GM03348 (cell line): ENCODE results near the gene NPIPB8.
"Not testable (repeated sequence)": the region's sequence is repeated elsewhere in the genome, so short reads cannot be mapped to it uniquely, and the experiment has no call there.

Experiments
- DNase-seq: peaks from one replicate; pipeline ENCODE4 v3.0.0; 2012; ENCODE audit warnings: low spot score

The NPIPB8 gene

DNA sequence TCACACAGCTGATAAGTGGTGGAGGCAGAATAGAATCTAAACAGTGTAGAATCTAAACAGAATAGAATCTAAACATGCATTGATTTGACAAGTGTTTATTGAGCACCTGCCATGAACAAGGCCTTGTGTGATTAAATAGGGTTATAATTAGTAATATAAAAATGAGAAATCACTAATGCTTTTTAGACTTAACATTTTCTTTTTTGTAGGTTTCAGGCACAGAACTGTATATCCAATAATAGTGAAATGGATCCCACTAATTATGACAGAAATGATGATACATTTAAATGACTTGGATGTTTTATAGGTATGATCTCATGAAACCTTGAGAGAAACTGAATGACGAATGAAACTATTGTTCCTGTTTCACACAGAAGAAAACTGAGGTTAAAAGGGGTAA is at the start of gene NPIPB8:
Gene NPIPB8, plus strand, starts transcription at position 301 of the 400 bp plus-strand sequence. CDS start 296 bp downstream, outside the sequence.
- DNase-seq = not testable (repeated sequence)

DNA sequence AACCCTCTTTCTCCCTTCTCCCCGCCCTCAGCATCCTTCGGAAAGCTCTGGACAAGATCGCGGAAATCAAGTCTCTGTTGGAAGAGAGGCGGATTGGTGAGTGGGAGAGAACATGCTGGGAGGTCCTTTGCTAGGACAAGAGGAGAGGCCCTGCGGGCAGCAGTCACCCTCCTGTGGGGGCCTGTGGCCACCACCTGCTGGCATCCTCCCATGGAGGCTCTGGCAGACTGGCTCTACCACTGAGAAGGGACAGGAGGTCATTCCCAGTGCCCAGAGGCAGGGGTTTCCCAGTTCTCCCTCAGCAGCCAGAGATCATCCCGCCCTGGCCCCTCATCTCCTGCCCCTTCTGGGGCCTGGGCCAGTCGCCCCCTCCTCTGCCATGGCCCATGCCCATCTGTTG is 48.8 kb upstream of the NPIPB8 start:
- DNase-seq = no peak

DNA sequence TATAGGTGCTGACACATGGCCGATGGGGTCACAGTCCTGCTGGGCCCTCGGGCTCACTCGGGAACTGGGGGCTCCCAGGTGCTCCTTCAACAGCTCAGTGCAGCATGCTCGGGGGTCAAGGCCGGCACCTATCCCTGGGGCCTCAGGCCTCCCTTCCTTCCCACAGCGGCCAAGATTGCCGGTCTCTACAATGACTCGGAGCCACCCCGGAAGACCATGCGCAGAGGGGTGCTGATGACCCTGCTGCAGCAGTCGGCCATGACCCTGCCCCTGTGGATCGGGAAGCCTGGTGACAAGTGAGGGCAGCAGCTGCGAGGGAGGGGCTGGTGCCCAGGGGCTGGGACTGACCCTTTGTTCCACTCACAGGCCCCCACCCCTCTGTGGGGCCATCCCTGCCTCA is 47.9 kb upstream of the NPIPB8 start:
- DNase-seq = no peak

DNA sequence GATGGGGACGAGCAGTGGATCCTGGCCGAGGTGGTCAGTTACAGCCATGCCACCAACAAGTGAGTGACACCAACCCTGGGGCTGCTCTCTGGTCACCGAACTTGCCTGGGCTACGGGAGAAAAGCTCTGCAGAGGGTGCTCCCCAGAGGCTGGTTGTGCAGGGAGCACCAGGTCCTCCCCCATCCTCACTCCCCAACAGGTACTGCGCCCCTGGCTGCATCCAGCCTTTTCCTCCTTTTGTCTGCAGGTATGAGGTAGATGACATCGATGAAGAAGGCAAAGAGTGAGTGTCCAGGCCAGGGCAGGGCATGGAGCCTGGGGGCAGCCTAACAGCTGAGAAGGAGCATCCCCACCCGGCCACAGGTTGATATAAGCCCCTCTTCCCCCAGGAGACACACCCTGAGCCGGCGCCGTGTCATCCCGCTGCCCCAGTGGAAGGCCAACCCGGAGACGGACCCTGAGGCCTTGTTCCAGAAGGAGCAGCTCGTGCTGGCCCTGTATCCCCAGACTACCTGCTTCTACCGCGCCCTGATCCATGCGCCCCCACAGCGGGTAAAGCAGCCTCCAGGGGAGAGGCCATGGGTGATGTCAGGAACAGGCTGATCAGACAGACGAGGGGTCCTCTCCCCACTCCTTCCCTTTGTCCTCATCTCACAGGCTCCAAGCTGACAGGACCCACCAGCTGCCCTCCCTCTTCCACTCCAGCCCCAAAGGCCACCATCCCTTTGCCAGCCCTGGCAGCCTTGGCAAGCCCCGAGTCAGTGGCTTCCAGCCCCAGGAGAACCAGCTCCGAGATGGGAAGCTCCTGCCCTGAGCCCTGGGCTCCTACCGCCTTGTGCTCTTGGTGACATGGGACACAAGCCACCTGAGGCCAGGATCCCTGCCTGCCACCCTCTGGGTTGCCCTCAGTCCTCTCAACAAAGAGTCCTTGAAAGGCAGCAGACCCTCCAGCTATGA is 47.2 kb upstream of the NPIPB8 start:
- no peak for DNase-seq

DNA sequence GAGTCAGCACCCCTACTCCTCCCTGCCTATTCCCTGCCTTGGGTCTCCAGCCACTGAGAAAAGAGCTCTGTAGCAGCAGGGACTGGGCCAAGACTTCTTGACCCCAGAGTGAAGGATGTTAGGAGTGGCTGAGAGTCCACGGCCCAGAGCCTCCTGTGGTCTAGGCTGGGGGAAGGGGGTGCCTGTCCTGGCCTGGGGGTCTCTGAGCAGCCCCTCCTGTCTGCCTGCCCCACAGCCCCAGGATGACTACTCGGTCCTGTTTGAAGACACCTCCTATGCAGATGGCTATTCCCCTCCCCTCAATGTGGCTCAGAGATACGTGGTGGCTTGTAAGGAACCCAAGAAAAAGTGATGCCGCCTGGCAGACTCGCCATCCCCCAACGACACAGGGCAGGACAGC is 46.5 kb upstream of the NPIPB8 start:
- no peak for DNase-seq

DNA sequence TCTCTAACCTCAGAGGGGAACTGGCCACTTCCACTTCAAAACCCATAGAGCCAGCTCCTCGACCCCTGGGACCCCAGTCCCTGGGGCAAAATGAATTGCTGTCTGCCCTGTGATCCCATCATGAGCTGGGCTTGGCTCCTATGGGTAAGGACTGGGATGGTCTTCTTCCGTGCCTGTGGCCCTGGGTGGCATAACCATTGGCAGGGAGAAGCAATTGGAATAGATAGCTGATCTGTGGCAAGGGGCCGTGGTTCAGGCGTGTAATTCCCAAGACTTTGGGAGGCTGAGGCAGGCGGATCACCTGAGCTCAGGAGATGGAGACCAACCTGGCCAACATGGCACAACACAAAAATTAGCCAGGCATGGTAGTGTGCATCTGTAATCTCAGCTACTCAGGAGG is 45.4 kb upstream of the NPIPB8 start:
- no peak for DNase-seq

DNA sequence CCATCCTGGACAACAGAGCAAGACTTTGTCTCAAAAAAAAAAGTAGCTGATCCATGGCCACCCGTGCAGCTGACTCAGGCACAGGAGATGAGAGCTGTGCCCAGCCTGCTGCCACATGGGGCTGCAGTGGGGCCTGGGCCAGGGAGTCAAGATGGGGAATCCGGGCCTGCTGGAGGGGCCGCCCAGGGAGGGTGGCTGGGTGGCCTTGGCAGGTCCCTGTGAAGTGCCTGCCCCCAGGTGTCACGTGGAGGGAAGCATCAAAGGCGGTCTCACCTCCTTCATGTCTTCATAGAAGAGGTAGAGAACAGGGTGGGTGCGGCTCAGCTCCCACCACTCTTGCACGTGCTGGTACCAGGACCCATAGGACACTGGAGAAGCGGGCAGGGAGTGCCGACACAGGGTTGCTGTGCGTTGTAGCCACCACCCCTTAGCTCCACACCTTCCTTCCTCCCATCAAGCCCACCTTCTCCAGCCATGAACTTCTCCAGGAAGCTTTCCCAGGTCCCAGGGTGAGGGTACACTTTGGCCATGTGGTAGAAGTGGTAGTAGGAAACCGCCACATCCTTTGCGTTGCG is 44.8 kb upstream of the NPIPB8 start:
- no peak for DNase-seq

DNA sequence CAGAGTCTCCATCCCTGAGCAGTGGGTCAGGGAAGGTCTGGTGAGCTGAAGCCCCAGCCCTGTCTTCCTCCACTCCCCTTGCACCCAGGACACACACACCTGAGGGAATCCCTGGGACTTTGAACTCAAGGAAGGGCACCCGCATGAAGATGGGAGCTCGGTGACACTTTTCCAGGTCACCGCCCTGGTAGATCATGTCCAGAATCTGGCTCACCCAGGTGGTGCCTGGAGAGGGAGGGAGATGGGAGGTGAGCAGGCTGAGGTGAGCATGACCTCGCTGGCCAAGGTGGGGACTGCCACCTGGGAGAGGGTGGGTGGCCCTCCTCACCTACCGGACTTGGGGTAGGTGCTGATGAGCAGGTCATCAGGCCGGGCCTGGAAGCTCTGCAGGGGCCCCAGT is 42.4 kb upstream of the NPIPB8 start:
- not testable (repeated sequence) for DNase-seq

DNA sequence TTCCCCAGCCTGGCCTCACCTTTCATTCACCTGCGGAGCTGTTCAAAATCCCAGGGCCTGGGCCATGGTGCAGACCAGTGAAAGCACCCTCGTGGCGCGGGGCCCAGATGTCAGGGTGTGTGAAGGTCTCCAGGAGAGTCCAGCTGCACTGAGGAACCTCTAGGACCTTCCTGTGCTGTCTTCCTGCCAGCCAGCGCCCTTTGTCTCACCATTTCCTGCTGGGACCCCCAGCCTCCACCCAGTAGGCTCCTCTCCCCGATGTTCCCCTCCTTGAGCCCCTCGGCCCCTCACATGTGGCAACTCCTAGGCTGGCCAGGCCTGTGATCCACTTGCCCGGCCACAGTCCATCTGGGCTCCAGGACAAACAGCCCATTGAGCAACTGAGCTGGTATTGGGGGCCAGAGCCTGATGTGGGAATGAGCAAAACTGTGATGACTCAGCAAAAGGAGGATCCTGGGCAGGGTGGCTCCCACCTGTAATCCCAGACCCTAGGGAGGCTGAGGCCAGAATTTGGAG is 41.7 kb upstream of the NPIPB8 start:
- no peak for DNase-seq

DNA sequence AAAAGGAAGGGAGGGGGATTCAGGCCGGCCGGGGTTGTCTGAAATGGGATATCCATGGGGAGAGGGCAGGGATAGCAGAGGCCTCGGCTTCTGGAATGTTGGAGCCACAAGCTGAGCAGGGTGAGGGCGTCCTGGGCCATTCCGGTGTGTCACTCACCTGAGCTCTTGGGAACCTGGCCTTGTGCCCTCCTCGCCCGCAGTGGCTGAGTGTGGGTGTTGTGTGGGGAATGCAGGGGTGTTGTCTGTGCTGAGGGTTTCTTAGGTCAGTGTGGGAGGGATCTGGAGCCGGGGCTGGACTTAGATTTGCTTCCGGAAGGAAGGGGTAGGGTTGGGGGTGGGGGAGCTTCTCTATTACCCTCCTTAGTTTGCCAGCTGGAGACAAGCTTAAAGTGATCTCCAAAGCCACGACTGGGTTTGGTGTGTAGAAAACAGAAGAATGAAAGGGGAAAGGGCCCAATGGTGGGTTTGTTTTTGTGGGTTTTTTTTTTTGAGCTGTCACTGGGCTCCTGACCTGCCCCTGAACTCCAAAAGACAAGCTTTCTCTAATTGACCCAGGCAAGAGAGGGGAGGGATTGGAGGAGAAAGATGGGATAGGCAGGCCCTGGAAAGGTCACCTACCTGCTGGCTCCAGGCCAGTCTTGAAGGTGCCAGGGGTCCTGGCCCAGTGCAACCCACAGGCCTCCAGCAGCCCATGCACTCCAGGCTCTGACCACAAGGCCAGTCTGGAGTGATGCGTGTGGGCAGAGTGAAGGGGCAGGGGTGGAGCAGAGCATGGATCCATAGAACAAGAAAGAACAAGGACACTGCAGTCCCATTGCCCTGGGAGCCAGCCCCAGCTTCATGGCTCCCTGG is 40.8 kb upstream of the NPIPB8 start, which contains the start of gene SULT1A2:
Gene SULT1A2, minus strand, starts transcription at position 211 of the 852 bp plus-strand sequence. CDS start 1,120 bp downstream, outside the sequence.
- DNase-seq = no peak

DNA sequence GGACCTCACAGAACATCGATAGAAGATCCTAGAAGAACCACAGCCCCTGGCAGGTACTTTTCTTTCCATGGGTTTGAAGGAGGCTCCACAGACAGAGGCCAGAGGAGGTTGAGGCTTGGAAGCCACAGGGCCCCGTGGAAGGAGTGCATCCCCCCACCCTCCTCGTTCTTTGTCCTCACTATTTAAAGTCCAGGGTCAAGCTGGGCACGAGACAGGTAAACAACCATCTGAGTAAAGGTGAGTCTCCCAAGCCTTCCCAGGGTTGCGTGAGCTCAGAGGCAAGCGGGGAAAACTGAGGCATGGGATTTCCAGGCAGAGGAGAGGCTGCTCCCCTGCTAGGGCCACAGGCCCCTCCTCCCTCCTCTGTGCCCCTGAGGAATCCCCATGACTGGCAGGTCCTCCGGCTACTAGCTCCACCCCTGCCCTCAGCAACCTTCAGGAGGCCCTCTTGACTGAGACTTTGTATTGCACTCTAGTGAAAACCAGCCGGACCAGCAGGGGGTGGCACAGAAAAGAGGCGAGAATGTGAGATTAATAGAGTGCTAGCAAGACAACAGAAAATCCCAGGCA is 40.1 kb upstream of the NPIPB8 start:
- no peak for DNase-seq

DNA sequence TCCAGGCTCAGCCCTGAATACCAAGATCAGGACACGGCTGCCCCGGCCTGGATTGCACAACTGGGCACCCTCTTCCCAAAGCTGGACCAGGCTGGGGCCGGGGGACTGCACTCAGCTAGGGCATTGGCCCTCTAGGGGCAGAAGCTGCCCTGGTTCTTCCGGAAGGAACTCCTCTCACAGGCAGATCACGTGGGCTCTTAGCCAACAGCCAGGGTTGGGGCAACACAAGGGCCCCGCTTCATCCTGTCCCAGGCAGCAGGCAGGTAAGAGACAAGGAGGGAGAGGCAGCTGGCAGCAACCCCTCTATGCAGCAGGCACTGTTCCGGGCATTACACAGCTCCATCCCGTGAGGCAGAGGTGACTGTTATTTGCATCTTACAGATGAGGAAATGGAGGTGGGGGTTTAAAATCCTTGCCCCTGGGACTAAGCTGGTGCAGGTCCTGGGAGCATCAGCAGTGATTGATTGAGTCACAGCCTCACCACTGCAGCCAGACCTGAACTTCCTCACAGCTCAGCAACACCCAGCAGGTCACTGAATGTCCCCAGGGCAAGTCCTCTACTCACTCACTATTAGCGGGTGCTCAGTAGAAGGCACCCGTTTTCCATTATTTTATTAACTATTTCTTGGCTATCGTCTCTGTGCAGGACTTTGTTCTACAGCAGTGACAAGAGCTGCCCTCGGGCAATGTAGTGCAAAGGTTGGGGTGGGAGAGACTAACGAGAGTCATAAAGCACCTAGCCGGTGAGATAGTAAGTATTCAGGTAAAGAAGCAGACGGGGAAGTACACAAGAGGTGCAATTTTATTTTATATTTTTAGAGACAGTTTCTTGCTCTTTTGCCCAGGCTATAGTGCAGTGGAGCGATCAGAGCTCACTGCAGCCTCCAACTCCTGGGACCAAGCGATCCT is 38.2 kb upstream of the NPIPB8 start:
- not testable (repeated sequence) for DNase-seq

DNA sequence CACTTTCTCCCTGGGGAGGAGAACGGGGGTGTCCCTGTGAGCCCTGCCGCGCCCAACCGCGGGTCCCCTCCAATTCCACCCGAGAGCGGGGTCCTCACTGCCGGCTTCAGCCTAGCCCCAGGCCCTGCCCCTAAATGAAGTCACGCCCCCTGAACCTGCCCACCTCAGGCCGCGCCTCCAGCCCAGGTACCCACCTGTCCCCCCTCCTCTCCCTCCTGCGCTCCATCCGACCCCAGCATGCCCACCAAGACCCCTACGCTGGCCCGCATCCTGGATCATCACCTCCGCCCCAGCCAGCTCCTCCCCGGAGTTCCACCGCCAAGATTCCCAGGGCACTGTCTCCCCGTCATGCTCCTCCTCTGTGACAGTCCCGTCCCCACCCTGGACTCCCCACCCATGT is 36.9 kb upstream of the NPIPB8 start:
- DNase-seq = not testable (repeated sequence)

DNA sequence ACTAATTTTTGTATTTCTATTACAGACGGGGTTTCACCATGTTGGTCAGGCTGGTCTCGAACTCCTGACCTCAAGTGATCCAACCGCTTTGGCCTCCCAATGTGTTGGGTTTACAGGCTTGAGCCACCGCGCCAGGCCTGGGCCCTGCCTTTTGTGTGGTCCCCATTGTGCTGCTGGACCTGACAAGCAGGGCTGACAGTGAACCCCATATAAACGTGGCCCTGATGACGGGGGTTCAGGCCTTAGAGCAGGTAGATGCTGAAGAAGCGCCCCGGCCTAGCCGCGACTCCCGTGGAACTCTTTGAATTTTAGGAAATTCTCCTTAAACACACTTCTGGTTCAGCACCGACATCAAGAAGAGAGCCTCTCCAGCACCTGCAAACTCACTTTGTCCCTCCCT is 36.3 kb upstream of the NPIPB8 start:
- DNase-seq = not testable (repeated sequence)

DNA sequence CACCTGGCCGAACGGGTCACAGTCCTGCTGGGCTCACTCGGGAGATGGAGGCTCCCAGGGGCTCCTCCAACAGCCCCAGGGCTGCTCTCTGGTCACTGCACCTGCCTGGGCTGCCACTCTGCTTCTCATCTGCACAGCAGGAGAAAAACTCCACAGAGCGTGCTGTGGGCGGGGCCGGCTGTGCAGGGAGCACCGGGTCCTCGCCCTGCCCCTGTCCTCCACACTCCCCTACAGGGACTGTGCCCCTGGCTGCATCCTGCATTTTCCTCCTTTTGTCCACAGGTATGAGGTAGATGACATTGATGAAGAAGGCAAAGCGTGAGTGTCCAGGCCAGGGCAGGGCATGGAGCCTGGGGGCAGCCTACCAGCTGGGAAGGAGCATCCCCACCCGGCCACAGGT is 35.8 kb upstream of the NPIPB8 start:
- DNase-seq = not testable (repeated sequence)

DNA sequence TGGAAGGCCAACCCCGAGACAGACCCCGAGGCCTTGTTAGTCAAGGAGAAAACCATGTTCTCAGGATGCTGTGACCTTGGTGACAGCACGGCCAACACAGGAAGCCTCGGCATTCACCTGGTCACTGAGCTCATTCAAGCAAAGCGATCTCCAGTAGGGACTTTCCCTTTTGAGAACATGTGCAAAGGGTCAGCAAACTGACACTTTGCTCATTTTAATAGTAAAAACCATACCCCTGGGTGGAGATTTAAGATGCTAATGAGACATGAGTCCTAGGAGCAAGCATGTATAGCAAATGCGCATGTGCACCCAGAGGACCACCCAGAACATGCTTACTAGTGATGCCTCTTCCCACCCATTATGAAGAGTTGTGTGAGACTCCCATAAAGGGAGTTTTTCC is 35.3 kb upstream of the NPIPB8 start:
- DNase-seq = no peak

DNA sequence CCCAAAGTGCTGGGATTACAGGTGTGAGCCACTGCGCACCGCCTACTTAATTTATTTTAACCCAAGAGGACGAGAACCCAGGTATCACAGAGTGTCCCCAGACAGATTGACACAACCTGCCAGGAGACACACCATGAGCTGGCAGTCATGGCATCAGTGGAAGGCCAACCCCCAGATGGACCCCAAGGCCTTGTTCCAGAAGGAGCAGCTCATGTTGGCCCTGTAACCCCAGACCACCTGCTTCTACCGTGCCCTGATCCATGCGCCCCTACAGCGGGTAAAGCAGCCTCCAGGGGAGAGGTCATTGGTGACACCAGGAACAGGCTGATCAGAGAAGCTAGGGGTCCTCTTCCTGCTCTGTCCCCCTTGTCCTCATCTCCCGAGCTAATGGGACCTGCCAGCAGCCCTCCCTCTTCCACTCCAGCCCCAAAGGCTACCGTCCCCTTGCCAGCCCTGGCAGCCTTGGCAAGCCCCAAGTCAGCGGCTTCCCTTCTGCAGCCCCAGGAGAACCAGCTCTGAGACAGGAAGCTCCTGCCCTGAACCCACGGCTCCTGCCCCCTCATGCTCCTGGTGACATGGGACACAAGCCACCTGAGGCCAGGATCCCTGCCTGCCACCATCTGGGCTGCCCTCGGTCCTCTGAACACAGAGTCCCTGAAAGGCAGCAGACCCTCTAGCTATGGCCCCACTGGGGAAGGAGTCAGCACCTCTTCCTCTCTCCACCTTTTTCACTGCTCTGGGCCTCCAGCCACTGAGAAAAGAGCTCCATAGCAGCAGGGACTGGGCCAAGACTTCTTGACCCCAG is 34.3 kb upstream of the NPIPB8 start:
- no peak for DNase-seq

DNA sequence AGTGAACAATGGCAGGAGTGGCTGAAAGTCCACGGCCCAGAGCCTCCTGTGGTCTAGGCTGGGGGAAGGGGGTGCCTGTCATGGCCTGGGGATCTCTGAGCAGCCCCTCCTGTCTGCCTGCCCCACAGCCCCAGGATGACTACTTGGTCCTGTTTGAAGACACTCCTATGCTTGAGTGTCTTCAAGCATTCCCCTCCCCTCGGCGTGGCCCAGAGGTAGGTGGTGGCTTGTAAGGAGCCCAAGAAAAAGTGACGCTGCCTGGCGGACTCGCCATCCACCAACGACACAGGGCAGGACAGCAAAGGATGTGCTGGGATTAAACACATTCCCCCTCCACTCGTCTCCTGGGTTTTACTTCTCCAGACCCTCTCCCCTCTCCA is 33.7 kb upstream of the NPIPB8 start:
- no peak for DNase-seq

DNA sequence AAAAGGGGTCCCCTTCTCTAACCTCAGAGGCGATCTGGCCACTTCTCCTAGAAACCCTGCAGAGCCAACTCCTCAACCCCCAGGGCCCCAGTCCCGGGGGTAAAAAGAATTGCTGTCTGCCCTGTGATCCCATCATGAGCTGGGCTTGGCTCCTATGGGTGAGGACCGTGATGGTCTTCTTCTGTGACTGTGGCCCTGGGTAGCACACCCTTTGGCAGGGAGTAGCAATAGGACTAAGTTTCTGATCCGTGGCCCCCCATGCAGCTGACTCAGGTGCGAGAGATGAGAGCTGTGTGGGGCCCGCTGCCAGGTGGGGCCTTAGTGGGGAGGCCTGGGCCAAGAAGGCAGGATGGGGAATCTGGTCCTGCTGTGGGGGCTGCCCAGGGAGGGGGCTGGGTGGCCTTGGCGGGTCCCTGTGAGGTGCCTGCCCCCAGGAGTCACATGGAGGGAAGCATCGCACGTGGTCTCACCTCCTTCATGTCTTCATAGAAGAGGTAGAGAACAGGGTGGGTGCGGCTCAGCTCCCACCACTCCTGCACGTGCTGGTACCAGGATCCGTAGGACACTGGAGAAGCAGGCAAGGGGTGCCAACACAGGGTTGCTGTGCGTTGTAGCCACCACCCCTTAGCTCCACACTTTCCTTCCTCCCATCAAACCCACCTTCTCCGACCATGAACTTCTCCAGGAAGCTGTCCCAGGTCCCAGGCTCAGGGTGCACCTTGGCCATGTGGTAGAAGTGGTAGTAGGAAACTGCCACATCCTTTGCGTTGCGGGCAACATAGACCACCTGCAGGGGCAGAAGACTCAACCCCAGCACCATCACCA is 31.4 kb upstream of the NPIPB8 start:
- no peak for DNase-seq
